Measurements from ENCODE around the gene AKR1C2.
"Not testable (repeated sequence)": the region's sequence is repeated elsewhere in the genome, so short reads cannot be mapped to it uniquely, and the experiment has no call there.

The AKR1C2 gene

DNA sequence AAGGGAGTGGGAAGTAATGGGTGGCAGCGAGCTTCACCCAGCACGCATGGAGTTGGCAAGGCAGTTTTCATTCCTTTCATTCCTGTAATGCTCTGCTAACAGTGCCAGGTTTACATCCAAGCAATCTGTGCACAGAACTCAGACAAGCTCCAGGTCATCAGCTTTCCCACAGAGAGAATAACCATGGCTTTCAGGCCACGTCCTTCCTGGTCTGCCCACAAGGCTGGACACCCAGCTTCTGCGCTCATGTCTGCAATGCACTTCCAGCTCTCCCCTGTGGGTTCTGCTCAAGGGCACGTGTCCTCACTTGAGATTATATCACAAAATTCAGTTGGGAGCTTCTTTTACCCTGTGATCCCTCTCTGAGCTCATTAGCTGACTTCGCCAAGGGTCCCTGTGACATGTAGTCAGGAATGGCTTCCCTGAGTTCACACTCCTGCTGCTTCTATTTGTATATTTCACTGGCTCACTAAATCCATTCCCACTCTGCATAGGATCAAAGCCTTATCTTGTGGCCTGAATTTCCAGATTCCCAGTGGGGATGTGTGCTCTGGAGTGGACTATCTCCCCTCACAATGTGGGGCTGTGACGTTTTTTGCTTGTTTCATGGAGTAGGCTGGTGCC lies 18.6 kb downstream of the AKR1C2 start:
- no peak for DNase-seq

DNA sequence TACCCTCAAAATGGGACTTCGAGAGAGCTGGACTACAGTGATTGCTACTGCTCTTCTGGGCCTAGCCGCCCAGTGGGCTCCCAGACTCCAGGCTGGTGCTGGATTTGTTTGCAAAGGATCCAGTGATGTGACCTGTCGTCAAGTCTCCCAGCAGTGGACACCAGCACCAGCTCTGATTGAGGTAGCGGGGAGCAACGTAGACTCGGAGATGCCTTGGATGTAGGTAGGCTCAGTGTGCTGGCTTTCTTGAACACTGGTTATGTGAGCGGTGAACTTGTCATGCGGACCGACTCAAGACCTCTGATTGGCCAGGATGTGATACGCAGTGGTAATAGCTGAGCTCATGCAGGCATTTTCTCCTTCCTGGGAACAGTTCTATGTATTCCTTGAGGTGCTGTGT lies 19.4 kb downstream of the AKR1C2 start:
- no peak for DNase-seq

DNA sequence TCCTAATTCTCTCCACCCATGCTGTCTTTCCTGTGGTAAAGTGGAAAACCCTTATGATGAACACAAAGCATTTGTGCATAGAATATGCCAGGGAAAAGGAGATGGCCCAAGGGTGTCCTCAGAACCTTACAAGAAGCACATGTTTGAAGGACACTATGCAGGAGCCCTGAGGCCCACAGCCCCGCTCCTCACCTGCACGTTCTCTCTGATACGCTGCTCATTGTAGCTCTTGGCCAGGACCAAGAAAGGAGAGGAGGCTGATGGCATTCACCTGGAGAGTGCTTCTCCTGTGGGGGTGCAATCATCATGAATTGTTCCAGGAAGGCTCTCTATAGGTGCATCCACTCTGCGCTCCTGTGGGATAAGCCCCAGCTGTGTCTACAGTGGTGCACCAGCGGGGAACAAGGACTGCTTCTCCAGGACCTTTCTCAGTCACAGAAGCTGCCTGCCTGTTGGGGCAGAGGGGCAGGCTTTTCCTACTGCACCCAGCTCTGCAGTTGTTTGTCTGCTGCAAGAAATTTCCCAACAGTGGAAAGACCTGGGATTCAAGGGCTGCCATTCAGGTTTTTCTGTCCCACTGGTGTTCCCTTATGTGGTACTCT lies 19.9 kb downstream of the AKR1C2 start:
- no peak for DNase-seq

DNA sequence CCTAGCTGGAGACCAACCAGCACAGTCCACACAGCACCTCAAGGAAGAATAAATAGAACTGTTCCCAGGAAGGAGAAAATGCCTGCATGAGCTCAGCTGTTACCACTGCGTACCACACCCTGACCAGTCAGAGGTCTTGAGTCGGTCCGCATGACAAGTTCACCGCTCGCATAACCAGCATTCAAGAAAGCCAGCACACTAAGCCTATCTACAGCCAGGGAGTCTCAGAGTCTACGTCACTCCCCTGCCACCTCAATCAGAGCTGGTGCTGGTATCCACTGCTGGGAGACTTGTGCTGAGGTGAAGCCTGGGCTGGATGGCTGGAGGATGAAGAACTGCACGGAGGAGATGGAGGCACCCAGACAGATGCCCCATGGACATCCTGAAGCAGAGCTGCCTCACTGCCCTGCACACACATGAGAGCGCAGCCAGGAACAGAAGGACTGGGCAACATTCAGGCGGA lies 20.9 kb downstream of the AKR1C2 start:
- DNase-seq: no peak

DNA sequence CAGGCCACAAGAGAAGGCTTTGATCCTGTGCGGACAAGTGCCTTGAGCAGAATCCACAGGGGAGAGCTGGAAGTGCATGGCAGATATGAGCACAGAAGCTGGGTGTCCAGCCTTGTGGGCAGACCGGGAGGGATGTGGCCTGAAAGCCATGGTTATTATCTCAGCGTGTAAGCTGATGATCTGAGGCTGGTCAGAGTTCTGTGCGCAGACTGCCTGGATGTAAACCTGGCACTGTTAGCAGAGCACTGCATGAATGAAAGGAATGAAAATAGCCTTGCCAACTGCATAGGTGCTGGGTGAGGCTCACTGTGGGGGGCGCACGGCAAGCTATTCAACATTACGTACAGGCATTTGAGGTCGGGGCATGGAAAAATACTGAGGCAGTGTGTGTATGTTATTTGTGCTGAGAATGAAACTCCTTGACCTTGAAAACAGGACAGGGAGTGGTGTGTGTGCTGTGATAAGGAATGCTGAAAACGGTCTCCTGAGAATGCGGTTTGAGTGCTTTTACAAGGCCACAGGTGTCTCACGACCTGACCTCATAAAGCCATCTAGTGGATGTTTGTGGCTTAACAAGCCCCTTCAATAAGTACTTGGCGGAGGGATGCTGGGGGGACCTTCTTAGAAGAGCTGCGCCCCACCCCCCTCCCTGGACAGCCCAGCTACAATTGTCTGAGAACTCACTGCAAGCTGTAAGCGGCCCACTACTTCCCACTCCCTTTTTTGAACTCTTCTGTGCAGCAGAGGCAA lies 21.8 kb downstream of the AKR1C2 start:
- DNase-seq: peak; percentile 81

DNA sequence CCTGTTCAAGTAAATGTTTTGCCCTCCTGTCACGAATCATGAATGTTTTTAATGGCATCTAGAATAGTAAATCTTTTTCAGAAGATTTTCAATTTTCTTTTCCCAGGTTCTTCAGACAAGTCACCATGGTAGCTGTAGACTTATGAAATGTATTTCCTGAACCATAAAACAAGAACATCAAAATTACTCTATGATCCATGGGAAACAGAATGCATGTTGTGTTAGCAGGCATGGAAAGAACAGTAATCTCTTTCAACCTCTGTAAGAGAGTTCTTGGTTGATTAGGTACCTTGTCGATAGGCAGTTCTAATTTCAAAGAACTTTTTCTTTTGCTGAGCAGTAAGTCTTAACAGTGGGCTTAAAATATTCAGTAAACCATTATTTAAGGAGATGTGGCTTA lies 22.9 kb downstream of the AKR1C2 start:
- no peak for DNase-seq

DNA sequence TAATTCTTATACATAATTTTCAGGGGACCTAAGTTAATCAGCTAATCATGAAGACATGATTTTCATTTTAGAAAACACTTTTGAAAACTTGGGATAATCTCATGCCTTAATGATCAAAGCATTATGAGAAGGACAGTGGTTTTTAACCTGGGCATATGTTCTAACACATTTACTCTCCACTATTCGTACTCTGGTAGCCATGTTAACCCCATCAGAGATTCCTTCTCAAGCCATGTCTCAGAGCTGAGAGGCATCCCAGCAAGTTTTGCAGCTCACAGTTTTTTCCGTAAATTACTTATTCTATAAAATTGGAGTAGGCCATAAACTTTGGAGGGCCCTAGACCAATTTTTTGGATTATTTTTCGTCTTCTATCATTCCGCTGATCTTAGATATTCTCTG lies 24.8 kb downstream of the AKR1C2 start:
- DNase-seq: no peak

DNA sequence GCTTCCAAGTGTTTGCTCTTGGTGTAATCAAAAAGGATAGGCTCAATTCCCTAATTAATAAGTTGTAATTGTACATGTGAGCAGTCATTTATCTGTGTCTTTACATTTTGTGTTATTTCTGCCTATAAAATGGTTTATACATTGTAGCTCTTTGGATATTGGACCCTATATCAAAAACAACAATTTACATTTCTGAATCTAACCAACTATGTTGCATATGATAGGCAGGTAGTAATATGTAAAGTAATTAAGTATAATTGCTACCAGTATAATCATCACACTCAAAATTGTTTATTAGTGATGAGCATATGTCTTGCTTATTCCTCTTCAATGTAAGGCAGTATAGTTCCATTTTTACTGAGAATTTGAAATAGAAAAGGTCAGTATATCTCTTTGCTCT lies 26.6 kb downstream of the AKR1C2 start:
- no peak for DNase-seq

DNA sequence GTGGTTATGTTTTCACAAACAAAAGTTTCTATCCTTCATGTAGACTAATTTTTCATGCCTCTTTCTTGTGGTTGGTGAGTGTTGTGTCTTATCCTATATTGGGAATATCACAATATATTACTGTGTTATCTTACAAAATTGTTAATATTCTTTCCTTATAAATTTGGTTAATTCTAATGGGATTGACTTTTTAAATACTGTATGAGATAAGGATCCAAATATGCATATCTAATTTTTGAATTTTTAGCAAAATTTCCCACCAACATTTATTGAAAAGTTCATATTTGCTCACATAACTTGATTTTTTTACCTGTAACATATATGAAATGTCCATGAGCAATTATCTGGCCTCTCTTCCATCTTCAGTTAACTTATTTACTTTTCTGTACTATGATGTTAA lies 29.3 kb downstream of the AKR1C2 start:
- DNase-seq: not testable (repeated sequence)

DNA sequence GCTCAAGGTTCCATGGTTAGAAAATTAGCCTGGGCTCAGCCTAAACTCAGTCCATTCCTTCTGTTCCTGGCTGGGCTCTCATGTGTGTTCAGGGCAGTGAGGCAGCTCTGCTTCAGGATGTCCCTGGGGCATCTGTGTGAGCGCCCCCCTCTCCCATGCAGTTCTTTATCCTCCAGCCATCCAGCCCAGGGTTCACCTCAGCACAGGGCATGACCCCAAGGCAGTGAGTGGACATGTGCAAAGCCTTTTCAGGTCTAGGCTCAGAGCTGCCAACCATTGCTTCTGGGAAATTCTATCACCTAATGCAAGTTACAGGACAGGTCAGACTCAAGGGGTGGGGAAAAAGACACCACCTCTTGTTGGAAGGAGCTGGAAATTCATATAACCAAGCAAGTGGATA lies 30.4 kb downstream of the AKR1C2 start:
- DNase-seq: not testable (repeated sequence)

DNA sequence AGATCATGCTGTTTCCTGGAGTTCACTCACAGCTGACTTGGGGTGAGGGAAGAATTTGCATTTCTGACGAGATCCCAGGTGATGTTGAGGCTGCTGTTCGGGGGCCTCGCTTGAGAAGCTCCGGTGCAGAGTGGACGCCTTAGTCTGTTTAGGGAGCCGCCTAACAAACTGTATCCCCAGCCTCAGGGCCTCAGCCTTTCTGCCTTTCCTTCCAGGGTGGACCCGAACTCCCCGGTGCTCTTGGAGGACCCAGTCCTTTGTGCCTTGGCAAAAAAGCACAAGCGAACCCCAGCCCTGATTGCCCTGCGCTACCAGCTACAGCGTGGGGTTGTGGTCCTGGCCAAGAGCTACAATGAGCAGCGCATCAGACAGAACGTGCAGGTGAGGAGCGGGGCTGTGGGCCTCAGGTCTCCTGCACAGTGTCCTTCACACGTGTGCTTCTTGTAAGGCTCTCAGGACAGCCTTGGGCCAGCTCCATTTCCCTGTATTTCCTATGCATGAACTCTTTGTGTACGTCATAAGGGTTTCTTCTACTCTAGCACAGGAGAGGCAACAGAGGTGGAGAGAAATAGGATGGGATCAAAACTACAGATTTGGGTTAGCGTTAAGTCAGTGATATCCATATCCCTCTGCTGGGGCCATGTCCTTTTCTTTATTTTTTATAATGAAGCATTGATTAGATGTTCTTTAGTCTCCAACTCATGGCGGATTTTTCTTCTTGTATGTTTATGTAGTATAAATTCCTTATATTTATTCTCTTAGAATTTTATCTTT lies 31.1 kb downstream of the AKR1C2 start:
- not testable (repeated sequence) for DNase-seq

DNA sequence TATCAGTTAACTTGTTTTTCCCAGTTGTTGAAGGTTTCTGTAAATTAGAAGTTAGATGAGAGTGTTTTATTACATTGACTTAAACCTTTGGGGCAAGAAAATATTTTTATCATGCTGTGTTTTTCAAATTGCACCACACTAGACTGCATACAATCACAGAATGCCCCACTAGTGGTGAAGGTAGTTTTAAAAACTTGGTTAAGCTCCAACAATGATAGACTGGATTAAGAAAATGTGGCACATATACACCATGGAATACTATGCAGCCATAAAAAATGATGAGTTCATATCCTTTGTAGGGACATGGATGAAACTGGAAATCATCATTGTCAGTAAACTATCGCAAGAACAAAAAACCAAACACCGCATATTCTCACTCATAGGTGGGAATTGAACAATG lies 33.3 kb downstream of the AKR1C2 start:
- DNase-seq: not testable (repeated sequence)

DNA sequence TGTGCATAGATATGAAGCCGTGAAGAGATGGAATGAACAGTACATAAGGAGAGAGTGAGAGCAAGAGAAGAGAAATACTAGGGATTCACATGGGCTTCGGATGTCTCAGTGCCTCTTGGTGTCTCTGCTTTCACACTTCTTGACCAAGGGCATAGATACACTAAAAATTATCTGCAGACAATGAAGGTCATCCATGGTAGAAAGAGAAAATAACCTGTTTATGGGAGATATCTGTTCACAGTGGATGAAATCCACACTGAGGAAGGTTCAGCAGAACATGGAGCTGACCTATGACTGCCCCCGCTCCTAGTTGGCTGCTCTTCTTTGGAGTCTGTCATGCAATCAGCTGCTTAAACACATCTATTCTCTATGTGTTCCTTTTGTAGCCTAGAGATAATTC lies 34.4 kb downstream of the AKR1C2 start:
- DNase-seq: not testable (repeated sequence)

DNA sequence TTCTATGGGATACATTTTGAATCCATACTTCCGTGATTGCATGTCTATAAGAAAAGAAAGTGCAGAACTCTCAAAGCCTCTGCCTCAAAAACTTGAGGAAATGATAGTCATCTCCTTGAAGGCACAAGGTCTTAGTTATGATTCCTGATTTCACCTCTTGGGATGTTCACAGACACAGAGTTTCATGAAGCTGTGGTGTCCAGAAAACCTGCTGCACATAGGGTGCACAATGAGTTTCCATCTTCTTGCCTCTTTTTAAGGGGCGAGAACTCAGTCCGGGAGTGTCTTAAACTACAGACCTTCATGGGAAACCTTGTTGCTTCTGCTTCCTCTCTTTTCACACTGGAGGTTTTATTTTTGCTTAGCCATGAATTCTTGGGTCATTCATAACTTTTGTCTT lies 36.5 kb downstream of the AKR1C2 start:
- DNase-seq: not testable (repeated sequence)

DNA sequence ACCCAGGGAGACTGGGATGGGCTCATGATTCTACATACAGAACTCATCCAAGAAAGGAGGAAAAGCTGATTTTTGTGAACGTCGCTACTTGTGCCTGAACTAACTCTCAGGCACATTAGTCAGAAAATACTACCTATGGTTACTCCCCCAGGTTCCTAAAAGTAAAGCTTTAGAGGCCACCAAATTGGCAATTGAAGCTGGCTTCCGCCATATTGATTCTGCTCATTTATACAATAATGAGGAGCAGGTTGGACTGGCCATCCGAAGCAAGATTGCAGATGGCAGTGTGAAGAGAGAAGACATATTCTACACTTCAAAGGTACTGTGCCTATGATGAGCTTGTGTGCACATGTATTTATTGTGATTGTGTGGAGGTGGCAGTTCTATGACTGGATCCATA lies 37.9 kb downstream of the AKR1C2 start:
- not testable (repeated sequence) for DNase-seq

DNA sequence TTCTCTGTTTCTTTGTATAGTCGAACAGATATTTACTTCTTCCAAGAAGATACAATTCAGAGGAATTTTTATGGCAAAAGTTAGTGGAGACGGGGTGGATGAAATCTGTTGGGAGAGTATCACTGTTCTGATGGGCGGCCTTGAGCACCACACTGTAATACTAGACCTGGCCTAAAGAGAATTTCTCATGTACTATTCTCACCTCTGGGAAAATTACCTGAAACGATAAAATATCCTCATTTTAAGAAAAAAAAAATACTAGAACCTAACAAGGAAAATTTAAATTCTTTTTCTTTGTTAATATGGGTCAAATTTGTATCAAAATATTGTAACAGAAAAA lies 39.9 kb downstream of the AKR1C2 start:
- not testable (repeated sequence) for DNase-seq

DNA sequence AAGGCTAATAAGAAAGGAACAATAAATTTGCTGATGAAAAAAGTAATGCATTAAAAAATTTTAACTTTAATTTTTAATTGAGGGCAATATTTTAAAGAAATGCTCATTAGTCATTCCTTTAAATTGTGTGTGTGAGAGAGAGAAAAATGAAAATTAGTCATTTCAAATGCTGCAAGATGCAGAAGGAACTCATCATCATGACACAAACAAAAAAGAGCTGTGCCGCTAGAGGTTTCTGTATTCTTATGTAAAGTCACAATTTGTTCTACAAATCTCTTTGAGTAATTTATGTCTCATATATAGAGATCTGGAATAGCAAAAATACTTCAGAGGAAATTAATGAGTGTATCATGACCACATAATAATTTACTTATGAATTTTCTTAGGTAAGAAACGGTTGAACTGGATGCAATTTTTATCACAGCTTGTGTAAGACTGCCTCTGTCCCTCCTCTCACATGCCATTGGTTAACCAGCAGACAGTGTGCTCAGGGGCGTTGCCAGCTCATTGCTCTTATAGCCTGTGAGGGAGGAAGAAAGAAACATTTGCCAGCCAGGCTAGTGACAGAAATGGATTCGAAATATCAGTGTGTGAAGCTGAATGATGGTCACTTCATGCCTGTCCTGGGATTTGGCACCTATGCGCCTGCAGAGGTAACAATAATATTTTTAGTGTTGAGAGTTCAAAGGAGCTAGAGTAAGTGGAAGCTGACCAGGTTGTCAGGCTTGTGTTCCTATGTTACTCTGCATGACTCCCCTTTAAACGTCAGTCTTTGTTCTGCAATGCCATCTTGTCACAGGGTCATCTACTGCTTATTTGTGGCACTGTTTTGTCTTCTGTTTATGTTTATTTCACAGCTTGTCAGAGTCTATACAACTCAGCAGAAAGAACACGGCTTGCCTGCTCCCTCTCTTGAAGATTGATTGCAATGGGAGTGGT lies 40.5 kb downstream of the AKR1C2 start, which contains the start of gene AKR1C1:
Gene AKR1C1, plus strand, starts transcription at position 540 of the 939 bp plus-strand sequence. Its CDS starts 30 bp downstream, at position 570.
- not testable (repeated sequence) for DNase-seq

DNA sequence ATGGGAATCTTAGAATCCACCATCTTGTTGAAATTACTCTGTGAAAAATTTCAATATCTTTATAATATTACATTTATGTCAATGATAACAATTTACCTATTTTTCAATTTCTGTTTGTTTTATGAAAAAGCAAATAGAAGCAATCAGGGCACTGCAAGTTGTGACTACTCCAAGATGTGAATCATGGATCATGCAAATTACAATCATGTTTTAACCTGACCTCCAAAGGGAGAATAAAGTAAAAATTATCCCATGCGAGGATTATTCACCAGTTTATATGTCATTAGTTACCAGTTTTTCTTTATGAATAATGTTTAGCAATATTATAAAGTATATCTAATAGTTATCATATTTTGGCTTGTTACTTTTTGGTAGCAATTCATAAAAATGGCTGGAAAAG lies 41.3 kb downstream of the AKR1C2 start:
- DNase-seq: not testable (repeated sequence)

DNA sequence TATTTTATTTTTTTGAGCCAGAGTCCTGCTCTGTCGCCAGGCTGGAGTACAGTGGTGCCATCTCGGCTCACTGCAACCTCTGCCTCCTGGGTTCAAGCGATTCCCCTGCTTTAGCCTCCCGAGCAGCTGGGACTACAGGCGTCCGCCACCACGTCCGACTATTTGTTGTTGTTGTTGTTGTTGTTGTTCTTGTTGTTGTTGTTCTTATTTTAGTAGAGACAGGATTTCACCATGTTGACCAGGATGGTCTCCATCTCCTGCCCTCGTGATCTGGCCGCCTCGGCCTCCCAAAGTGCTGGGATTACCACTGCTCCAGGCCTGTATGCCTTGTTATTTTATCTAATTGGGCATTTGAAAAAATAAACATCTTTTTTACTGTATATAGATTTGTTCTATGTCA lies 42.1 kb downstream of the AKR1C2 start:
- DNase-seq: not testable (repeated sequence)

DNA sequence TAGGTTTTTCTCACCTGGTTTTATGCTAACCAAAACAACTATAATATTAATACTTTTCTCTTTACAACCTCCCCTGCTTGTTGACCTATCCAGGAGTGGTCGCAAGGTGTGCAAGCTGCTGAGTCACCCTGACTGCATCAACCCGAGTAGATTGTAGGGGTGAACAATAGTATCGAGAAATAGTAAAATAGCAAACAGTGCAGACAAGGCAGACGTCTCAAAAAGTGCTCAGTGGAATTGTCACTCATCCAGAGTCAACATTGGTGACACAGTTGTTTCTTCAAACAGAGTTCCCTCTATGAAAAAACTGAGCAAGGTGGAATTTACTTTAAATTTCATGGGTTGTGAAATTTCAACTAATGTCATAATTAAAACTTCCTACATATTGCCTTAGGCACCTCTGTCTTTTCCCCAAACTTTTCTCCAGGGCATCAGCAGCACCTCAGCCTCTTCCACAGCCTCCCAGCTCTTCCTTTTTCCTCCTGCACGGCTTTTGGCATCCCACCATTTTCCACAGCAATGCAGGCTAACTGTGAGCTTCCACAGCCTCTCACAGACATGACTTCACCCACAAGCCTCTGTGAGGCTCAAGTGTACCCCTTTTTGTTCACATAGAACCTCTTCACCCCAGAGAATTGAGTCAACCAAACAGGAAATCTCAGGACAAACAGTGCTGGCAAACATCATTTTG lies 46.6 kb downstream of the AKR1C2 start:
- DNase-seq: not testable (repeated sequence)

DNA sequence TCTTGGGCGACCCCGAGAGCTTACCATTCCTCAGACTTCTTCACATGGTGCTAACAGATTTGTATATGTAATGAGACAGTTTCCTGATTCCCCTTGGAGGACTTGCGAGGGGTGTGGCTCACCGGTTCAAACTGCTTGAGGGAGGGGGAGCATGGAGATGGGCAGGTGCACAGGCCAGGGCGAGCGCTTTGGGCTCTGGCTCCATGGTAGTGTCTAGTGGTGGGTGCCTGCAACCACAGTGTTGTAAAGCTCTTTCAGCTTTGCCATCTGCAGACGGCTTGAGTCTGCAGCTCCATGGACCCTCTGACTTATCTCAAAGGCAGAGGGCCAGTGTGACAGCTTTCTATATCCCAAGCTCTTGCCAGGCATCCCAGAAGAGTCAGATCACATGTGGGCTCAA lies 47.6 kb downstream of the AKR1C2 start:
- not testable (repeated sequence) for DNase-seq
